Activated T-cell treated with anti-CD3 and anti-CD28 coated beads for 4 hours (primary cell): ENCODE results near the gene TIMM29.
A peak's percentile ranks its signal among the peaks of the same experiment; 100 is the strongest.
"Not testable (repeated sequence)": the region's sequence is repeated elsewhere in the genome, so short reads cannot be mapped to it uniquely, and the experiment has no call there.

ENCODE experiments used
- DNase-seq: peaks from one replicate; pipeline ENCODE4 v3.0.0-alpha.2; 2020

The TIMM29 gene

GRCh38 chr19:10946958-10947657 lies 18.5 kb downstream of the TIMM29 start:
- DNase-seq: no peak

GRCh38 chr19:10952809-10953208 lies 24.2 kb downstream of the TIMM29 start:
- no peak for DNase-seq

- DNase-seq: not testable (repeated sequence)
Observed at GRCh38 chr19:10959277-10959968, 30.8 kb downstream of the TIMM29 start.

DNA sequence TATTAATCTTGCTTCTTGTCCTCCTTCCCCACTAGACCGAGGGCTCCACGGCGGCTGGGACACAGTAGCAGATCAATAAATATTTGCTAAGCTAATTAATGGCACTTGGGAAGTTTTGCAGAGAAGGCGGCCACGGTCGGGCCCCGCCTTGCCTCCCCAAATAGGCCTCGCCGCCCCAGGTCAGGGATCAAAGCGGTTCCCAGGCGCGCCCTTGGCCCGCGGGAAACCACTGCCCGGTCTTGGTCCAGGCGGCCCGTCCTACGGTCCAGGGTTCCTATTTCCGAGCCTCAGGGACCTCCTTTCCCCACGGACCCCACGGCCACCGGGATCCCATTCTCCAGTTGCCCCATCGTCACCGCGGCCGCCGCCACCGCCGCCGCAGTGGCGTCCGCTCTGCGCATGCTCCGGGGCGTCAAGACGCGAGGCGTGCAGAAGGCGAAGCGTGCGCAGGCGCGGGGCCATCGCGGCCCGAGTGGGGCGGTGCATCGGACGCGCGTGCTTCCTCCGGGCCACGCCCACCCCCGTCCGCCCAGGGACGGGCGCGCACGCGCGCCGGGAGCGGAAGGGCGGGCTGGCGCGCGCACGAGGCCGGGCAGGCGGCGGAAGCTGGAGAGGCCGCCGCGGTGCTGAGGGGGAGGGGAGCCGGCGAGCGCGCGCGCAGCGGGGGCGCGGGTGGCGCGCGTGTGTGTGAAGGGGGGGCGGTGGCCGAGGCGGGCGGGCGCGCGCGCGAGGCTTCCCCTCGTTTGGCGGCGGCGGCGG lies 31.9 kb downstream of the TIMM29 start, which contains the start of gene SMARCA4:
Gene SMARCA4, plus strand, starts transcription at position 717 of the 759 bp plus-strand sequence. CDS start 23,122 bp downstream, outside the sequence.
- peak; percentile 96 for DNase-seq

- DNase-seq: no peak
Observed at GRCh38 chr19:10961073-10961860, 32.7 kb downstream of the TIMM29 start.

- DNase-seq: no peak
Observed at GRCh38 chr19:10962863-10963262, 34.3 kb downstream of the TIMM29 start.

DNA sequence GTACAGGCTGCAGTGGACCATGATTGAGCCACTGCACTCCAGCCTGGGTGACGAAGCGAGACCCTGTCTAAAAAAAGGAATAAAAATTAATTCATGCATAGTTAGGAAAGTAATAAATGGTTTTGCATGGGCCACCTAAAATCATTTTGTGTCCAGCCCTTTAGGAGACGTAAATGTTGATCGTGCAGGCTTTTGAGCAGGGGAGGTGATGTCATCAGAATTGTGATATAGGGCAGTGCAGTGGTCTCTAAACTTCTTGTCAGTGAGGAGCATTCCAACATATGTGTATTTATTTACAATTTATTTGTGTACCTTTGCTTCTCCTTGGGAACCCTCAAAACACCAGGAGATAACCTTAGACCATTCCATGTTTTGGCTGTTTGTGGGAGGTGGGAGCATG lies 35.3 kb downstream of the TIMM29 start:
- no peak for DNase-seq

- no peak for DNase-seq
Observed at GRCh38 chr19:10964903-10965302, 36.3 kb downstream of the TIMM29 start.

DNA sequence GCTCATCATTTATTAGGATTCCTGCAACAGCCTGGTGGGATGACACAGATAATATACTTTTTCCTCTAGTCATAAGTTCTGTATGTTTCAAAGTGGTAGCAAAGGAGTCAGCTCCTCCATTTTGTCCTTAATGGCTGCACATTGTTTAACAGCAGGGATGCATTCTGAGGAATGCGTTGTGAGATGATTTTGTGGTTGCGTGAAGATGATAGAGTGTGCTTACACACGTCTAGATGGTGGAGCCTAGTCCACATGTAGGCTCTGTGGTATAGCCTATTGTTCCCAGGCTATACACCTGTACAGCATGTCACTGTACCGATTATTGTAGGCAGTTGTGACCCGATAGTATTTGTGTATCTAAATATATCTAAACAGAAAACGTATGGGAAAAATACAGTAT lies 36.8 kb downstream of the TIMM29 start:
- DNase-seq: no peak

DNA sequence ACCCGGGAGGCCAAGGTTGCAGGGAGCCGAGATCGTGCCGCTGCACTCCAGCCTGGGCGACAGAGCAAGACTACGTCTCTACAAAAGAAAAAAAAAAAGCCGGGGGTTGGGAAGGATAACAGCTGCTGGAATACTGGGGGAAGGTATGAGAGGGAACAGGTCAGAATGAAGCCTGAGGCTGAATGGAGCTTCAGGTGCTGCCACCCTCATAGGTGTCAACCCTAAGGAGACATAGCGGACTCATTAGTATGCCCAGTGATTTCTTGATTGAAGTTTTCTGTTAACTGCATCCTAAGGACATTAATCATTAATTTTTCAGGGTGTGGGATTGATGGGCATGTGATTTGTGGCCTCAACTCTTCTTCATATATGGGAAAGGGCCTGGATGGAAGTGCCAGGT lies 38.2 kb downstream of the TIMM29 start:
- DNase-seq: no peak

DNA sequence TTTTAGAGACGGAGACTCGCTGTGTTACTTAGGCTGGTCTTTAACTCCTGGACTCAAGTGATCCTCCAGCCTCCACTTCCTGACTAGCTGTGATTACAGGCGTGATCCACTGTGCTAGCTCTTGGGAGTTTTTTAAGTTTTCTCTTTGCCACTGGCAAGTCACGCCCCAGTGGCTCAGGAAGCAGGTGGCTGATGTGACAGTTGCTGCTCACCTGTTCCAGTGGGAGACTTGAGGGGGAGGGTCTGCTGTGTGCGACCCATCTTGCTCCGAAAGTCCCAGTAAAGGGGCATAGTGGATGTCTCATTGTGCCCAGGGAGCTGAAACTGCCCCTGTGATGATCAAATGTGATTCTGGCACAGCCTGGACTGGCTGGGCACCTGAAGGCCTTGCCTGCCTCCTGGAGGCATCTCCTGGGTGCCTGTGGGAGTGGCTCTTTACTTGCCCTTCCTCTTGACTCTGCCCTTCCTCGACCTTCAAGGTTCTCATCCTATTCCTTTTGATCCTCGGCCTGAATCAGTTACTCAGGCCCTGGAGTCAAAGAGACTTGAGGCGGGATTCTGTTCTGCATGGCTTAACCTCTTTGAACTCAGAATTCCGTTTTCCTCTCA lies 40.0 kb downstream of the TIMM29 start:
- no peak for DNase-seq

GRCh38 chr19:10971107-10971726 lies 42.6 kb downstream of the TIMM29 start:
- DNase-seq: no peak

DNA sequence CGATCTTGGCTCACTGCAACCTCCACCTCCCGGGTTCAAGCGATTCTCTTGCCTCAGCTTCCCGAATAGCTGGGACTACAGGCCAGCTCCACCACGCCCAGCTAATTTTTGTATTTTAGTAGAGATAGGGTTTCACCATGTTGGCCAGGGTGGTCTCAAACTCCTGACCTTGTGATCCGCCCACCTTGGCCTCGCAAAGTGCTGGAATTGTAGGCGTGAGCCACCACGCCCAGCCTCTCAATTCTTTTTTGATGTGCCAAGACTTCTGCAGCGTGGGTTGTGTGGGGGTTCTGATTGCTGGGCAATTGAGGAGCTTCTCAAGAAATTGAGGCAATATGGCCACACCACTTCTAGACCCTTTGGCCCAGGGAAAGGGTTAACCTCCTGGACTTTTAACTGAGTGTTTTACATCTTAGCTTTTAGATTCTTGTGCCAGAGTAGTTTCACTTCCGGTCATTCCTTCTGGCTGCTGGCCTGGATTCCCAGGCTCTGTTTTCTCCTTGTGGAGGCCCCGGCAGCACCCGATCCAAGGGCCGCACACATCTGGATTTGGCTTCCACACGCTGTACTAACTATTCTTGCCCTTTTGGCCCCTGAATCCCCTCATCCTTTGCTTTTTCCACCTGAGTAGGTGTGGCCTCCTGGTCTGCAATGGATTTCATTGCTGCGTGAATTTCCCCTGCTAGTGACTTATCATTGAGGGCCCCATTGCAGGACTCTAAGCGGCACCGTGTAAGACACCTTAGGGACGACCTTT lies 46.9 kb downstream of the TIMM29 start:
- DNase-seq: no peak

GRCh38 chr19:10976131-10976892 lies 47.7 kb downstream of the TIMM29 start:
- no peak for DNase-seq

- DNase-seq: no peak
Observed at GRCh38 chr19:10977742-10978092, 49.1 kb downstream of the TIMM29 start.
